Neuronal stem cell (in vitro differentiated cells): ENCODE measurements around the gene PARD3B.

Experiments
- DNase-seq: peaks from one replicate; pipeline ENCODE4 v3.0.0-alpha.2; 2013; ENCODE audit warnings: low spot score
- H2AFZ ChIP-seq: one replicate; pipeline ENCODE4 v1.6.1; 2013; ENCODE audit warnings: mild to moderate bottlenecking, low read length, inconsistent platforms
- H2AK5ac ChIP-seq: 2 replicates; pipeline ENCODE4 v1.6.1; 2013; ENCODE audit warnings: low read depth, mild to moderate bottlenecking, inconsistent platforms, low read length, moderate library complexity, mixed read lengths
- H2BK120ac ChIP-seq: 2 replicates; pipeline ENCODE4 v1.6.1; 2013; ENCODE audit warnings: low read depth, mild to moderate bottlenecking, inconsistent platforms, low read length, moderate library complexity, mixed read lengths
- H2BK12ac ChIP-seq: one replicate; pipeline ENCODE4 v1.6.1; 2013; ENCODE audit warnings: low read length, inconsistent platforms
- H2BK15ac ChIP-seq: 2 replicates; pipeline ENCODE4 v1.6.1; 2013; ENCODE audit warnings: mild to moderate bottlenecking, low read length, inconsistent platforms, mixed read lengths
- H2BK5ac ChIP-seq: one replicate; pipeline ENCODE4 v1.6.1; 2013; ENCODE audit warnings: inconsistent platforms, mild to moderate bottlenecking, low read length, moderate library complexity
- H3K14ac ChIP-seq: one replicate; pipeline ENCODE4 v1.6.1; 2013; ENCODE audit warnings: low read length, inconsistent platforms
- H3K18ac ChIP-seq: 2 replicates; pipeline ENCODE4 v1.6.1; 2013; ENCODE audit warnings: low read length, inconsistent platforms
- H3K23ac ChIP-seq: 2 replicates; pipeline ENCODE4 v1.6.1; 2013; ENCODE audit warnings: low read depth, mild to moderate bottlenecking, mixed read lengths, low read length, inconsistent platforms; ENCODE audit not compliant: poor library complexity
- H3K27ac ChIP-seq: replicated peaks from 3 replicates; pipeline ENCODE4 v1.5.1; 2013; ENCODE audit warnings: low read length, inconsistent platforms
- H3K27me3 ChIP-seq, 3 experiments: 2 replicates each; pipeline ENCODE4 v1.6.1; 2013; ENCODE audit warnings: low read length in 3 of 3, mild to moderate bottlenecking in 2 of 3, inconsistent platforms in 1 of 3, low read depth in 1 of 3, mixed read lengths in 1 of 3, moderate library complexity in 1 of 3; ENCODE audit not compliant: control insufficient read depth in 3 of 3, insufficient read depth in 3 of 3
- H3K36me3 ChIP-seq, 2 donors: replicated peaks in 1 of 2; 2 replicates each; pipeline ENCODE4 v1.6.1; 2013; ENCODE audit warnings: low read length in 2 of 2; ENCODE audit not compliant: control insufficient read depth in 2 of 2, insufficient read depth in 2 of 2
- H3K4ac ChIP-seq: 2 replicates; pipeline ENCODE4 v1.6.1; 2013; ENCODE audit warnings: inconsistent platforms, mild to moderate bottlenecking, low read length, moderate library complexity
- H3K4me1 ChIP-seq, 2 donors: 1 replicate in 1 of 2; 2 replicates in 1 of 2; pipeline ENCODE4 v1.6.1; 2013; ENCODE audit warnings: low read length in 2 of 2, low read depth in 1 of 2; ENCODE audit not compliant: control insufficient read depth in 2 of 2, insufficient read depth in 1 of 2
- H3K4me2 ChIP-seq: one replicate; pipeline ENCODE4 v1.6.1; 2013; ENCODE audit warnings: mild to moderate bottlenecking, low read length, inconsistent platforms; ENCODE audit not compliant: insufficient read depth, poor library complexity, severe bottlenecking
- H3K4me3 ChIP-seq, 2 donors: 2 replicates each; pipeline ENCODE4 v1.5.1; 2013; ENCODE audit warnings: low read length in 2 of 2, mild to moderate bottlenecking in 2 of 2, inconsistent platforms in 1 of 2, moderate library complexity in 1 of 2
- H3K79me1 ChIP-seq: one replicate; pipeline ENCODE4 v1.6.1; 2013; ENCODE audit warnings: low read depth, mild to moderate bottlenecking, inconsistent platforms, low read length, moderate library complexity
- H3K9ac ChIP-seq: one replicate; pipeline ENCODE4 v1.6.1; 2013; ENCODE audit warnings: mild to moderate bottlenecking, low read depth, low read length, inconsistent platforms; ENCODE audit not compliant: poor library complexity
- H3K9me3 ChIP-seq, 2 donors: replicated peaks in 1 of 2; 2 replicates each; pipeline versions ENCODE3 to v1.6.1; 2013; ENCODE audit warnings: low read length in 2 of 2, mild to moderate bottlenecking in 2 of 2, inconsistent platforms in 1 of 2, low read depth in 1 of 2, mixed read lengths in 1 of 2, moderate library complexity in 1 of 2; ENCODE audit not compliant: control insufficient read depth in 2 of 2, insufficient read depth in 1 of 2
- H4K8ac ChIP-seq: one replicate; pipeline ENCODE4 v1.6.1; 2013; ENCODE audit warnings: low read depth, mild to moderate bottlenecking, inconsistent platforms, low read length, moderate library complexity
- H4K91ac ChIP-seq: one replicate; pipeline ENCODE4 v1.6.1; 2013; ENCODE audit warnings: low read length, low read depth, mild to moderate bottlenecking, inconsistent platforms; ENCODE audit not compliant: poor library complexity
- WGBS, 2 donors: extraction: QIAGEN DNeasy Blood & Tissue Kit; methylation state at CpG; one replicate each; pipeline ENCODE4 v1.1.7; 2013; ENCODE audit warnings: missing lambda C conversion rate in 2 of 2, mixed read lengths in 1 of 2; ENCODE audit not compliant: insufficient read length in 2 of 2, insufficient replicate concordance in 1 of 2; ENCODE audit errors: extremely low coverage in 2 of 2; 5-methylcytosine and 5-hydroxymethylcytosine counted together

PARD3B gene

GRCh38 chr2:205531489-205532148, 986.3 kb downstream of the PARD3B start:
- no CpG with 5 or more reads among the region's 9 CpGs for WGBS, 2 donors
- no peaks in the 10 kb centered on the region for H3K27me3 ChIP-seq
- no peak overlapping the region for H3K14ac ChIP-seq
- no peaks in the 10 kb centered on the region for H3K79me1 ChIP-seq
- no peak overlapping the region for H3K4me2 ChIP-seq
- no peak overlapping the region for H3K18ac ChIP-seq
- H4K8ac ChIP-seq, result no peak overlapping the region
- H2BK120ac ChIP-seq, result no peak overlapping the region
- no peaks in the 10 kb centered on the region for H3K9me3 ChIP-seq
- no peak overlapping the region for H3K27ac ChIP-seq
- no peaks in the 10 kb centered on the region for H3K36me3 ChIP-seq
- H2AFZ ChIP-seq, result no peak overlapping the region
- no peak overlapping the region for H2BK12ac ChIP-seq
- H2AK5ac ChIP-seq, result no peak overlapping the region
- no peak overlapping the region for H3K4me3 ChIP-seq
- no peak overlapping the region for H3K23ac ChIP-seq
- H3K4ac ChIP-seq, result no peak overlapping the region
- H2BK15ac ChIP-seq, result no peak overlapping the region
- H3K9ac ChIP-seq, result no peak overlapping the region
- H3K4me1 ChIP-seq, result peaks cover 4 to 8% of the 10 kb centered on the region in 2 donors
- no peak overlapping the region for H2BK5ac ChIP-seq
- no peak for DNase-seq
- H4K91ac ChIP-seq, result no peak overlapping the region

- Histone ChIP-seq H3K36me3 (no peaks in the 10 kb centered on the region), H2BK12ac (no peak overlapping the region), H3K4me3 (no peak overlapping the region), H3K14ac (no peak overlapping the region), H3K4me1 (peaks cover 4% of the 10 kb centered on the region in 2 donors), H3K79me1 (no peaks in the 10 kb centered on the region), H2AK5ac (no peak overlapping the region), H3K23ac (no peak overlapping the region), H3K27ac (no peak overlapping the region), H2BK5ac (no peak overlapping the region), H4K91ac (no peak overlapping the region), H3K27me3 (no peaks in the 10 kb centered on the region), H4K8ac (no peak overlapping the region), H3K9me3 (no peaks in the 10 kb centered on the region), H3K4ac (no peak overlapping the region), H3K18ac (no peak overlapping the region), H2BK15ac (no peak overlapping the region), H2AFZ (no peak overlapping the region), H3K9ac (no peak overlapping the region), H2BK120ac (no peak overlapping the region), H3K4me2 (no peak overlapping the region)
- DNase-seq, result no peak
- no CpG with 5 or more reads among the region's 3 CpGs for WGBS, 2 donors
These were observed 989.7 kb downstream of the PARD3B start for GRCh38 chr2:205535001-205535400.

- Histone ChIP-seq H3K4me3 (no peak overlapping the region), H3K4me2 (no peak overlapping the region)
These were observed 994.3 kb downstream of the PARD3B start for GRCh38 chr2:205539603-205540002.

DNA sequence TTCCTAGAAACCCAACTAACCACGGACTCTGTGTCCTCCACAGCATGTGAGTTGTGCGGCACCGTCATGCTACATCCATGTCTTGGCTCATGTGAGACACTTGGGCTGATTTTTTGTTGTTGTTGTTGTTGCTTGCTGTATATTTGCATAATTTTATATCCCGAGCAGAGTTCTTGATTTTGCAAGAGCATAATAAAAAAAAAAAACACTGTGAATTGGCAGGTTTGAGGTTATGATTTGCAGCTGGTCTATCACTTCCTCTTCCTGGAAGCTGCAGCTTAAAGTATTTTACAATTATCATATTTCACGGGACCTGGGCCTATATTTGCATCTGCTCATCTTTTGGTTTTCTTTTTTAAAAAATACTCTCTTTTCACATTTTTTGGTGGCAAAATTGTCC, 994.8 kb downstream of the PARD3B start:
- Histone ChIP-seq H2BK15ac (no peak overlapping the region), H2AK5ac (no peak overlapping the region), H3K4me3 (no peak overlapping the region), H3K36me3 (no peaks in the 10 kb centered on the region), H3K27ac (no peak overlapping the region), H2BK120ac (no peak overlapping the region), H3K9me3 (no peaks in the 10 kb centered on the region), H2BK5ac (no peak overlapping the region), H3K14ac (no peak overlapping the region), H2BK12ac (no peak overlapping the region), H3K9ac (no peak overlapping the region), H3K27me3 (no peaks in the 10 kb centered on the region), H3K18ac (no peak overlapping the region), H3K79me1 (no peaks in the 10 kb centered on the region), H3K4me1 (peaks cover 1 to 2% of the 10 kb centered on the region in 2 donors), H3K23ac (no peak overlapping the region), H3K4me2 (no peak overlapping the region), H2AFZ (no peak overlapping the region), H4K91ac (no peak overlapping the region), H4K8ac (no peak overlapping the region), H3K4ac (no peak overlapping the region)
- WGBS, 2 donors, result no CpG with 5 or more reads among the region's 5 CpGs
- no peak for DNase-seq

More at GRCh38 chr2:205539603-205540002, 994.3 kb downstream of the PARD3B start:
- Histone ChIP-seq H3K4me1 (peaks cover 1 to 2% of the 10 kb centered on the region in 2 donors), H3K23ac (no peak overlapping the region), H3K9ac (no peak overlapping the region), H2BK120ac (no peak overlapping the region), H3K4ac (no peak overlapping the region), H3K9me3 (no peaks in the 10 kb centered on the region), H3K27ac (no peak overlapping the region), H2AFZ (no peak overlapping the region), H2AK5ac (no peak overlapping the region), H3K36me3 (no peaks in the 10 kb centered on the region), H4K91ac (no peak overlapping the region), H2BK5ac (no peak overlapping the region), H4K8ac (no peak overlapping the region), H3K79me1 (no peaks in the 10 kb centered on the region), H3K27me3 (no peaks in the 10 kb centered on the region), H2BK15ac (no peak overlapping the region), H3K14ac (no peak overlapping the region), H3K18ac (no peak overlapping the region), H2BK12ac (no peak overlapping the region)
- no peak for DNase-seq
- WGBS, 2 donors, result no CpG with 5 or more reads among the region's 5 CpGs
